ENCODE data around the gene DCDC1.

DCDC1 gene, protein sequence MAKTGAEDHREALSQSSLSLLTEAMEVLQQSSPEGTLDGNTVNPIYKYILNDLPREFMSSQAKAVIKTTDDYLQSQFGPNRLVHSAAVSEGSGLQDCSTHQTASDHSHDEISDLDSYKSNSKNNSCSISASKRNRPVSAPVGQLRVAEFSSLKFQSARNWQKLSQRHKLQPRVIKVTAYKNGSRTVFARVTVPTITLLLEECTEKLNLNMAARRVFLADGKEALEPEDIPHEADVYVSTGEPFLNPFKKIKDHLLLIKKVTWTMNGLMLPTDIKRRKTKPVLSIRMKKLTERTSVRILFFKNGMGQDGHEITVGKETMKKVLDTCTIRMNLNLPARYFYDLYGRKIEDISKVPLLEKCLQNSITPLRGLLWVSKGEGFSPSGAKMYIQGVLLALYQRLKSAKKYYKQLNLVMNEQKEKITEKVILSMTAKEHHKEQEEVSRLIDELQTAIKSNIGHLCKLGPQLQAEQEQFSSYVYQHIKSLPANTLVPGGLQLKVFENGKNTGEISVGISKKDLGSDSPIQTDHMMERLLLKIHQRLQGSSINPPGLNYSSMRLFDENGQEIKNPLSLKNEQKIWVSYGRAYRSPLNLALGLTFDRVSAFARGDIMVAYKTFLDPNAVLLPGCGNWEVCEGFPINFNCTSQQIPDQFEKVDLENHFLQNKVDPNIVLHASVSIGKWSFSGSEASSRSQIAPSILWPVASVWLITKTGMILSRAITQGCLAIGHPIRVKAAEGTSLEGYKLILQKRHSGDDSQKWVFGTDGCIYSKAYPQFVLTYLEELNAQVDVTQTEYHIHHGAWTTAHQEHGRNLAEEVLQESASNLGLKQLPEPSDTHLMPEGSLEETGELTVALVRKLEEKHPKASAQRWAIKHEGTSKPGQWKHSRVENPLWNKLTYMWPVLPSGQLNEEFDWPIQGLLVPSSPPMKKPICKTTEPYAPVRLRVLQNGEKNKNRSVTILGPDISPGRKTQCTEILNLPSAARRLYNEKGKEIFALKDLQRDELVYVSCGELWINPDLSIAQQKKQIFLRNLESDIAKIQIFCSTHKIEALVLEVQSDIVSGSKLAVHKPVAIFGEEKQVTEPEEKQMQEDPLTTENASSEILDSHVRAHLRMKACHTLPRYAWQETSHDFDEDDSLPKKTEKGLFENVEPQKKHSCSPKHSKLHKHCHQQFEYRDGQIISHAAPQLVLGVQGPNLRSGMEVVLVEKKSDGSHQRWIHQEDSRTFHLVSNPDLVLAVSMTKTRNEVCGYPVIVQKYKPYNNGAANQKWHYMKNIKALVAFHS (N-terminal part only)
- 0.13 to 0.36 reads per million in 2 experiments for total RNA-seq

DNA sequence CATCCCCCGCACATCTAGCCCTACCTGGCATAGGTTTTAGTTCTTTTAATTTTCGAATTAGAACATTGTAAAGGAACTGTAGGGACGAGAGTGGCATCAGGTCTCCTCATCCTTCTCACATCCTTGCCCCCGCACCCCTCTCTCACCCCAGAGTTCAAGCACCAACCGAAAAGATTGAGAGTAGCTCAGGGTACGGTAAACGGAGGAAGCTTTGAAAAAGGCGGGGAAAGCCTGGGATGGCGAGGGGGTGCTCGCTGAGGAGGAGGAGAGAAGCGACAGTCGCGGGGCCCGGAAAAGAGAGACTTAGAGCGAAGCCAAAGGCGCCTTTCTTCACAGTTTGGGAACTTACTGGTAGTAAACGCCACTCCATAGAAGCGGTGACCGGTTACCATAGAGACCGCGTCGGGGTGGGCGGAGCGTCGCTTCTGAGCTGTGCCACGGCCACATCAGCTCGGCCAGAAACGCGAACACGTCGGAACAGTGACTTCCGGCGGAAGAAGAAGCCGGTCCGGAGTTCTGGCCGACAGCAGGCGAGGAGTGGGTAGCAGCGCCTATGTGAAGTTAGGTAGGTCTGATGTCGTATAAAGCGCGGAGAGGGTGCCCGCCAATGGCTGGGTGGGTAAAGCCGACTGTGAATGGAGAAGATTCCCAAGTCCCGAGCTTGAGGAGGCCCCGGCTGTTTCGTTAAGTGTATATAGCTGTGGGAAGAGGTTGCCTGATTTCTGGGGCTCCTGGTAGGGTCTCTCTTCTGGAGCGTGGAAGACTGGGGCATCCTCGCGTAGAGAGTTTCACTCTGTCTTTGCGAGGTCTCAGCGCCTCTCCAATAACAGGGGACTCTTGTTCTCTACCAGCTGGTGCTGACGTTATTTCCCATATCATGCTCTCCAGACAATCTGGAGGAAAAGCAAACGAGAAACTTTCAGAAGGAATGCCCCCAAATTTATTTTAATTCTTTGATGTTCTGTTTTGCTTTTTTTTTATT, at the start of gene DCDC1, which contains the start of gene DNAJC24:
Gene DCDC1, minus strand, starts transcription at position 392 of the 982 bp plus-strand sequence. CDS start 41,459 bp downstream, outside the sequence.
Gene DNAJC24, plus strand, starts transcription at position 513 of the 982 bp plus-strand sequence. CDS start 889 bp downstream, outside the sequence.
- DNase-seq (ENCODE audit: low read depth) = peak; percentile 87

GRCh38 chr11:31419138-31419537, 49.6 kb upstream of the DCDC1 start:
- no peak for DNase-seq (ENCODE audit: low read depth)

- DNase-seq (ENCODE audit: low read depth) = no peak
Observed at GRCh38 chr11:31417816-31418215, 48.3 kb upstream of the DCDC1 start.

- no peak for DNase-seq (ENCODE audit: low read depth)
Observed at GRCh38 chr11:31417357-31417756, 47.8 kb upstream of the DCDC1 start.

DNA sequence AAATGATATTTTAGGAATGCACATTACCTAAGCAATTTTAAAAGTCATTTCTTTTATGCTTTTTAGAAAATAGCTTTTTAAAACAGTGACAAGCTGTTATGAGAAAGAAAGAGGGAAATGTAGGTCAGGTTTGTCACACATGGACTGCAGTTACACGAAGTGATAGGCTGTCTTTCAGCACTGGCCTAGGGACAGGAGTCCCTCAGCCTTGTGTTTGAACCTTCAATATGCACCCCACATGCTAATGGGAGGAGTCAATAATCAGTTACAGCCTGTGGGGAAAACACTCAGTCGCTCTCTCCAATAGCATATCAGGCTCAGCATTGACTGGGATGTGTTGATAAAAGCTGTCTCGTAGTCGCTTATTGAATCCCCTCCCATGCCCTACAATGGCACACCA, 45.9 kb upstream of the DCDC1 start:
- DNase-seq (ENCODE audit: low read depth) = no peak

- DNase-seq (ENCODE audit: low read depth) = no peak
Observed at GRCh38 chr11:31414338-31414737, 44.8 kb upstream of the DCDC1 start.

DNA sequence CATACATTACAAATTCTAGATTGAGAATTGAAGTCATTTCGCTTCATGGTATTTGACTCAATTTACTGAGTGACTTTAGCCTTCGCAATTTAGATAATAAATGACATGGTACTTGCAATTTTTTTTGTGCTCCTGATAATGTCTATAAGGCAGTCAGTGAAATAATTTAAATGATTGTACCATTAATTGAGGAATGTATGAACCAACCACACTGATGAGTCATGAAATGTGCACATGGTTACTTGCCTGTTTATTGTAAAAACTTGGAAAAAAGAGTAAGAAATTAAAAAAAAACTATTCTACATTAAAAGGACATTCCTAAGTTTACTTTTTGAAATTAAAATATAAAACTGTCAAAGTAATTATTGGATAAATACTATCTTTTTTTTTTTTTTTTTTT, 43.4 kb upstream of the DCDC1 start:
- DNase-seq (ENCODE audit: low read depth) = no peak

GRCh38 chr11:31408201-31408600, 38.7 kb upstream of the DCDC1 start:
- DNase-seq (ENCODE audit: low read depth) = no peak

- no peak for DNase-seq (ENCODE audit: low read depth)
Observed at GRCh38 chr11:31404614-31405013, 35.1 kb upstream of the DCDC1 start.

DNA sequence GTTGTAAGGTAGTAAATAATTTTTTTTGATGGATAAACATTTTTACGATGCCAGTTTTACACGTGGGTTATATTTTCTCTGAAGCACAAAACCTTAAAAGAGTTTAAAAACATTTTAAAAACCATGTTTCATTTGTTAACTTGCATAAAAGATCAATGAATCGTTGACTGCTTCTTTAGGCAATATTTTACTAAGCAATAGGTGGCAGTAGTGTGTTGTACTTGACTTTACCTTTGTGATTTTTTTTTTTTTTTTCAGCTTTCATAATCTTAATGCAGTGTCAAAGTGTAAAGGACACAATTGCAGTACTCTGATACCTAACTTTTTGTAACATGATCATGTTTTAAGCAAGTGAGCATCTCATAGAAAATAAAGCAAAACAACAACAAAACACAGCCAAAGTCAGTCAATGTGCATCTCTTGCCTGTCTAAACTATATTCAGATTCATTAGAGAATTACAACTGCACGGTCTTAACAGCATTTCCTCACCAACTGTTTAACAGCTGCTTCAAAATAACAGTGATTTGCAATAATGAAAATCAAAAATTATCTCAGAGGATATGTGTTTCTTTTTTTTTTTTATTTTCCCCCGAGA, 27.8 kb upstream of the DCDC1 start:
- DNase-seq (ENCODE audit: low read depth) = no peak

DNA sequence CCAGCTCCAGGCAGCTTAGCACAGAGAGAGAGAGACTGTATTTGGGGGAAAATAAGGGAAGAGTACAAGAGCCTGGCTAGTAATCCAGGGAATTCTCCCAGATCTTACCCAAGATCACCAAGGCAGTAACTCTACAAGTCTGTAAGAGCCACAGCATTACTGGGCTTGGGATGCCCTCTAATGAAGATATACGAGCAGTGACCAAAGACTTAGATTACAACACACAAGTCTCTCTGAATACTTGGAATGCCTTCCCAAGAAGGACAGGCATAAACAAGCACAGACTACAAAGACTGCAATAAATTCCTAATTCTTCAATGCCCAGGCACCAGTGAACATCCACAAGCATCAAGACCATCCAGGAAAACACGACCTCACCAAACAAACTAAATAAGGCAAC, 17.8 kb upstream of the DCDC1 start:
- no peak for DNase-seq (ENCODE audit: low read depth)

DNA sequence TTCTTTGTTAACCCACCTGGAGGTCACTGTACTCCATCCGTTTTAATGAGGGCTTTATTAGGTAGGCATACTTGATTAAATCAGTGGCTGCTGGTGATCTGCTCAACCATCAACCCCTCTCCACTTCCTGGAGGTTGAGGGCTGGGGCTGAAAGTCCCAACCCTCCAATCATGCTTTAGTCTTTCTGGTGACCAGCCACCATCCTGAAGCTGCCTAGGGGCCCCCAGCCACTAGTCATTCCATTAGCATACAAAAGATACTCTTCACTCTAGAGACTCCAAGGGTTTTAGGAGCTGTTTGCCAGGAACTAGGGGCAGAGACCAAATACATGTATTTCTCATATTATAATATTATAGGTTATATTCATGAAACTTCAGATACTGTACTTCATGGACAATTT, 13.6 kb upstream of the DCDC1 start:
- DNase-seq (ENCODE audit: low read depth) = no peak

DNA sequence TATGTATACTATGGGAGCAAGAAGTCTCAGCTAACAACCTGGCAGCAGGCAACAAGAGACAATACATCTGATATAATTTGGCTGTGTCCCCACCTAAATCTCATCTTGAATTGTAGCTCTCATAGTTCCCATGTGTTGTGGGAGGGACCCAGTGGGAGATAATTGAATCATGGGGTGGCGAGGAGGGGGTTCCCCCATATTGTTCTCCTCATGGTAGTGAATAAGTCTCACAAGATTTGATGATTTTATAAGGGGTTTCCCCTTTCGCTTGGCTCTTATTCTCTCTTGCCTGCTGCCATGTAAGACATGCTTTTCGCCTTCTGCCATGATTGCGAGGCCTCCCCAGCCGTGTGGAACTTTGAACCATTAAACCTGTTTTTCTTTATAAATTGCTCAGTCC, 6.3 kb upstream of the DCDC1 start:
- no peak for DNase-seq (ENCODE audit: low read depth)

GRCh38 chr11:31366795-31367194, 2.7 kb downstream of the DCDC1 start:
- DNase-seq (ENCODE audit: low read depth) = no peak

GRCh38 chr11:31361743-31362142, 7.8 kb downstream of the DCDC1 start:
- no peak for DNase-seq (ENCODE audit: low read depth)

GRCh38 chr11:31355817-31356216, 13.7 kb downstream of the DCDC1 start:
- DNase-seq (ENCODE audit: low read depth) = no peak

DNA sequence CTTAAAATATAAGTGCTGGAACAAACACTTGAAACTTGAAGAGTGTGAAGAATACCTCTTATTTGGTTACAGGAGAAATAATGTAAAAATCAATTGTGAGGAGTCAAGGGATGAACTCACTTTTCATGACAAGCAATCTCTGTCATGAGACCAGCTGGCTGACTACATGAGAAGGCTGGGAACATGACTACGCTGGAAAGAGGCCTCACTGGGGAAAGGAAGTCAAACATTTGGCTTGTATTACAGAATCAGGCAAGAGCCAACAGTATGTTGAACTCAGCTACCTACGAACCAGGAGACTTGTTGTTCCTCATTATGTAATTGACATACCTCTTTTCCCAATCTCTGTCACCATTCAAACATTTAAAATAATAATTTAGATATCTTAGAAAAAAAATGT, 14.4 kb downstream of the DCDC1 start:
- no peak for DNase-seq (ENCODE audit: low read depth)

GRCh38 chr11:31351168-31351567, 18.4 kb downstream of the DCDC1 start:
- DNase-seq (ENCODE audit: low read depth) = no peak

GRCh38 chr11:31340903-31341572, 28.5 kb downstream of the DCDC1 start:
- no peak for DNase-seq (ENCODE audit: low read depth)

DNA sequence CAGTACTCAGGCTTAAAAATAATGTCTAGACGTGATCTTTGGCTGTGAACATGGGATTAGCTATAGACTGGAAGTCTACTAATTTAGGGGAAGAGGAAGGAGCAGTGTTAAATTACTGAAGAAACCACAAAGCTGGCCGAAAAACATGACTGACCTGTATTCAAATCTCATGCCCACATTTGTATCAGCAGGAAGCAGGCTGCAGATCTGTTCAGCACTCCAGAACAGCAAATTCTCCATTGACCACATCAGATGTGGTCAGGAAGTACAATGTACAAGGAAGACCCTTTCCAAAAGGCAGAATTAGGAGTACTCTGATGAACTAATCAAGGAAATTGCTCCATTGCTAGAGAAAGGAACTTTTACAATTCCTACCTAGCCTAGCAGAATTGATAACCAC, 31.7 kb downstream of the DCDC1 start:
- no peak for DNase-seq (ENCODE audit: low read depth)
